ENCODE data around the gene DIP2C.

DNA sequence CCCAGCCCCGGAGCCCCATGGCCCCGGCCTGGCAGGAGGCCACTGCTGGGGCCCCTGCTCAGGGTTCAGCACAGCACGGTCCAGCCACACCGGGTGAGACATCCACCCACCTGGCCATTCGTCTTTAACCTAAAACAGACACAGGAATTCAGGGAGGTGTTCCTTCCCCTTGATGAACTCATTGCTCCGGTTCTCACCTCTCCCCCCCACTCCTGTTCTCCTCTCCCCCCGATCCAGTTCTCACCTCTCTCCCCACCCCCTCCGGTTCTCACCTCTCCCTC lies 129.8 kb downstream of the DIP2C start:
- TF ChIP-seq CTCF (IDR thresholded peaks at IDR 0.05) (no peak), POLR2A (IDR thresholded peaks at IDR 0.05) (no peak)
